ENCODE measurements around the gene MOCS2. TPM values are rescaled to one million over a fixed set of nuclear protein-coding genes. Genes with fewer than 3 reads are reported as not detected.

The MOCS2 gene
- total and polyA plus RNA-seq, 2 donors from 2014 or later: 52.2 to 168 TPM

GRCh38 chr5:53092242-53092641, 17.3 kb downstream of the MOCS2 start:
- Histone ChIP-seq H3K36me3 (ENCODE audit: control insufficient read depth in 2 of 3, insufficient read depth in 3 of 3, low read length in 3 of 3) (peaks cover 0 to 7% (median 2%) of the 10 kb centered on the region in 3 donors), H3K9me3 (ENCODE audit: control insufficient read depth in 2 of 3, insufficient read depth in 1 of 3, low read length in 3 of 3) (no peaks in the 10 kb centered on the region), H3K9ac (ENCODE audit: low read length in 3 of 3) (no peak overlapping the region), H3K27me3 (ENCODE audit: control insufficient read depth, insufficient read depth, low read length) (no peaks in the 10 kb centered on the region), H3K27ac (ENCODE audit: low read depth in 2 of 2, low read length in 2 of 2) (no peak overlapping the region), H3K4me1 (ENCODE audit: control insufficient read depth in 2 of 3, insufficient read depth in 2 of 3, low read depth in 1 of 3, low read length in 3 of 3) (no peaks in the 10 kb centered on the region), H3K4me3 (ENCODE audit: low read length in 3 of 3) (no peak overlapping the region)
- intact Hi-C loops (cut with DNase I): loop anchor here (10.0 kb wide), 1 partner anchor 137 kb away; no protein-coding TSS in a partner anchor
- FAIRE-seq: no peak
- TF ChIP-seq CTCF (IDR thresholded peaks at IDR 0.05; ENCODE audit: borderline replicate concordance, extremely low read depth, insufficient read depth): no peak
- no peak for DNase-seq

GRCh38 chr5:53091289-53091688, 18.3 kb downstream of the MOCS2 start:
- no peaks in the 10 kb centered on the region for H3K27me3 ChIP-seq (ENCODE audit: control insufficient read depth, insufficient read depth, low read length)
- no peak overlapping the region for H3K27ac ChIP-seq (ENCODE audit: low read depth in 2 of 2, low read length in 2 of 2)
- DNase-seq: no peak
- no peak overlapping the region for H3K4me3 ChIP-seq (ENCODE audit: low read length in 3 of 3)
- no peaks in the 10 kb centered on the region for H3K4me1 ChIP-seq (ENCODE audit: control insufficient read depth in 2 of 3, insufficient read depth in 2 of 3, low read depth in 1 of 3, low read length in 3 of 3)
- intact Hi-C loops (cut with DNase I): loop anchor here (10.0 kb wide), 1 partner anchor 136 kb away; no protein-coding TSS in a partner anchor
- no peaks in the 10 kb centered on the region for H3K9me3 ChIP-seq (ENCODE audit: control insufficient read depth in 2 of 3, insufficient read depth in 1 of 3, low read length in 3 of 3)
- TF ChIP-seq CTCF (IDR thresholded peaks at IDR 0.05; ENCODE audit: borderline replicate concordance, extremely low read depth, insufficient read depth): no peak
- H3K9ac ChIP-seq (ENCODE audit: low read length in 3 of 3): no peak overlapping the region
- no peaks in the 10 kb centered on the region for H3K36me3 ChIP-seq (ENCODE audit: control insufficient read depth in 2 of 3, insufficient read depth in 3 of 3, low read length in 3 of 3)
- no peak for FAIRE-seq

GRCh38 chr5:53090229-53090628, 19.3 kb downstream of the MOCS2 start:
- intact Hi-C loops (cut with DNase I): loop anchor here (10.0 kb wide), 1 partner anchor 135 kb away; no protein-coding TSS in a partner anchor
- Histone ChIP-seq H3K9ac (ENCODE audit: low read length in 3 of 3) (no peak overlapping the region), H3K27ac (ENCODE audit: low read depth in 2 of 2, low read length in 2 of 2) (no peak overlapping the region), H3K4me3 (ENCODE audit: low read length in 3 of 3) (no peak overlapping the region), H3K36me3 (ENCODE audit: control insufficient read depth in 2 of 3, insufficient read depth in 3 of 3, low read length in 3 of 3) (no peaks in the 10 kb centered on the region), H3K9me3 (ENCODE audit: control insufficient read depth in 2 of 3, insufficient read depth in 1 of 3, low read length in 3 of 3) (no peaks in the 10 kb centered on the region), H3K4me1 (ENCODE audit: control insufficient read depth in 2 of 3, insufficient read depth in 2 of 3, low read depth in 1 of 3, low read length in 3 of 3) (no peaks in the 10 kb centered on the region), H3K27me3 (ENCODE audit: control insufficient read depth, insufficient read depth, low read length) (no peaks in the 10 kb centered on the region)
- DNase-seq (no peak), FAIRE-seq (no peak)
- no peak for TF ChIP-seq CTCF (IDR thresholded peaks at IDR 0.05; ENCODE audit: borderline replicate concordance, extremely low read depth, insufficient read depth)

DNA sequence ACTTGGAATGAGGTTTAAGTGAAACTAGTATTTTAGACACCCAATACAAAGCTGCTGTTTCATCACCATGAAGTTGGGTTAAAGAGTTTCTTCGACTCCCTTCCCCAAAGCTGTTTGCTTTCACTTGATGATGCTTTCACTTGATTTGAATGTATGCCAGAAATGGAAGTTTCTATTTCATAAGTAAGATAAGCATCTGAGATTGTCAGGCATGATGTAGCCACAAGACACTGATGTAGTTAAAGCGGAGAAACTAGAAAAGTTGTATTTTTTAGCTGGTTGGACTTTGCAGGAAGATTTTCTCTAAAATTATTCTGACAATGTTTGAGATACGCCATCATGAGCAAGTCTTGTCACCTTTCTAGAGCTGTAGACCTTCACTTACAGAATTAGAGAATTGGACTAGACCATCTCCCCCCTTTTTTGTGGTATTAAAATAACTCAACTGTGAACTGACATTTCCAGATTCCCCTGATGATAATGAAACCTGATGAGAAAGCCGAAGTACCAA, 20.0 kb downstream of the MOCS2 start:
- Histone ChIP-seq H3K4me3 (ENCODE audit: low read length in 3 of 3) (no peak overlapping the region), H3K9ac (ENCODE audit: low read length in 3 of 3) (no peak overlapping the region), H3K27me3 (ENCODE audit: control insufficient read depth, insufficient read depth, low read length) (no peaks in the 10 kb centered on the region), H3K4me1 (ENCODE audit: control insufficient read depth in 2 of 3, insufficient read depth in 2 of 3, low read depth in 1 of 3, low read length in 3 of 3) (no peaks in the 10 kb centered on the region), H3K27ac (ENCODE audit: low read depth in 2 of 2, low read length in 2 of 2) (no peak overlapping the region), H3K9me3 (ENCODE audit: control insufficient read depth in 2 of 3, insufficient read depth in 1 of 3, low read length in 3 of 3) (no peaks in the 10 kb centered on the region), H3K36me3 (ENCODE audit: control insufficient read depth in 2 of 3, insufficient read depth in 3 of 3, low read length in 3 of 3) (no peaks in the 10 kb centered on the region)
- DNase-seq: no peak
- no peak for FAIRE-seq
- intact Hi-C loops (cut with DNase I): no loop called here
- no peak for TF ChIP-seq CTCF (IDR thresholded peaks at IDR 0.05; ENCODE audit: borderline replicate concordance, extremely low read depth, insufficient read depth)
